Vagina (tissue), 2 donors: ENCODE results near the gene KRTAP10-12. TPM values are rescaled to one million over a fixed set of nuclear protein-coding genes. Genes with fewer than 3 reads are reported as not detected.
"Not testable (repeated sequence)": the region's sequence is repeated elsewhere in the genome, so short reads cannot be mapped to it uniquely, and the experiment has no call there.

ENCODE experiments used
- DNase-seq, 2 donors: peaks; one replicate each; pipeline ENCODE4 v3.0.0-alpha.2; 2017; ENCODE audit errors: extremely low spot score in 2 of 2
- H3K27ac ChIP-seq: fragments of 200-600 bp; sonication (generic); one replicate; pipeline ENCODE4 v1.5.1; 2019
- H3K27me3 ChIP-seq: fragments of 200-600 bp; sonication (generic); one replicate; pipeline ENCODE4 v1.5.1; 2019
- H3K36me3 ChIP-seq, 2 donors: fragments of 200-600 bp; sonication (generic); one replicate each; pipeline ENCODE4 v1.5.1; 2017 to 2019
- H3K4me1 ChIP-seq: fragments of 200-600 bp; sonication (generic); one replicate; pipeline ENCODE4 v1.5.1; 2019
- H3K4me3 ChIP-seq, 2 donors: fragments of 200-600 bp; sonication (generic); 1 replicate in 1 of 2; 2 replicates in 1 of 2; pipeline ENCODE4 v1.5.1; 2016 to 2019
- H3K9me3 ChIP-seq: fragments of 200-600 bp; sonication (generic); one replicate; pipeline ENCODE4 v1.5.1; 2019
- POLR2A ChIP-seq, 2 donors: fragments of 450-650 bp; IDR thresholded peaks; one replicate each; pipeline ENCODE4 v1.6.1; 2017; ENCODE audit warnings: antibody characterized with exemption in 2 of 2, mild to moderate bottlenecking in 2 of 2, moderate library complexity in 2 of 2
- POLR2AphosphoS5 ChIP-seq, 2 donors: sonication (generic); formaldehyde crosslinking; IDR thresholded peaks; one replicate each; pipeline ENCODE4 v1.9.0; 2017; ENCODE audit warnings: antibody characterized with exemption in 2 of 2, mild to moderate bottlenecking in 2 of 2, low read depth in 1 of 2; ENCODE audit not compliant: insufficient read depth in 1 of 2
- intact Hi-C: fragments of 100-400 bp; cut with DNase I; formaldehyde crosslinking; loops from one replicate; pipeline ENCODE4 v1.15.1; 2023
- total RNA-seq: library from RNA; depleted of rRNA; stranded (reverse); fragments of >200 nt; gene quantifications from one replicate; pipeline ENCODE4 v1.2.3, GENCODE V29; 2016
- TF ChIP-seq, protein P1 (sequence below), 3 experiments: fragments of 450-650 bp in 2 of 3; fragments of 200-600 bp in 1 of 3; sonication (generic) in 1 of 3; IDR thresholded peaks; one replicate each; pipeline ENCODE4 v1.5.1; 2017 to 2019; ENCODE audit warnings: antibody characterized with exemption in 3 of 3, mild to moderate bottlenecking in 2 of 3, moderate library complexity in 2 of 3

The KRTAP10-12 gene
- total RNA-seq, 1 donor from 2014 or later, result not detected

DNA sequence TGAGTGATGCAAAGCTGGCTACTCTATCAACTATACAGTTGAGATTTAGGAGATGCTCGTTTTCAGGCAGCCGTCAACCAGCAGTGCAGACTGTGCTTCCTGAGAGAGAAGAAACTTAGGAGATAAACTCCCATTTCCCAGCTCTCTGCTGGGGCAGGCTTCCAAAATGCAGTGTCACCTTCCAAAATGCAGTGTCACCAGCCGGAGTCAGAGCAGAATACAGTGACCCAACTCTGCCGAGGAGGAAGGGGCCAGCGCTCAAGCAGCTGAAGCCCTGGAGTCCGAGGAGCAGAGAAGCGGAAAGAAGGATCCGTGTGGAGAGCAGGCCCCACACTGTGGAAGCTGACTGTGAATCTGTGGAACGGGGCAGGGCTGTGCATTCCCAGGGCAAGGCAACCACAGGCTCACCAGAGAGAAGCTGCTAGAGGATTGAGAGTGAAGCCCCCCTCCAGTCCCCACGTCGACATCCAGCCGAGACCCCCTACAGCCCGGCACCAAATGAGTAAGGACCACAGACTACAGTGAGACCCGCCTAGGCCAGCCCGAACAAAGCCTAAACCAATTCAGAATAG lies 14.3 kb upstream of the KRTAP10-12 start:
- DNase-seq, result peak; percentile 49 to 64
- no peak overlapping the region for H3K4me3 ChIP-seq
- no peaks in the 10 kb centered on the region for H3K4me1 ChIP-seq
- no peaks in the 10 kb centered on the region for H3K9me3 ChIP-seq
- H3K27me3 ChIP-seq, result no peaks in the 10 kb centered on the region
- intact Hi-C loops, result no loop called here
- no peak overlapping the region for H3K27ac ChIP-seq
- H3K36me3 ChIP-seq, result no peaks in the 10 kb centered on the region
- TF ChIP-seq, protein P1, sequence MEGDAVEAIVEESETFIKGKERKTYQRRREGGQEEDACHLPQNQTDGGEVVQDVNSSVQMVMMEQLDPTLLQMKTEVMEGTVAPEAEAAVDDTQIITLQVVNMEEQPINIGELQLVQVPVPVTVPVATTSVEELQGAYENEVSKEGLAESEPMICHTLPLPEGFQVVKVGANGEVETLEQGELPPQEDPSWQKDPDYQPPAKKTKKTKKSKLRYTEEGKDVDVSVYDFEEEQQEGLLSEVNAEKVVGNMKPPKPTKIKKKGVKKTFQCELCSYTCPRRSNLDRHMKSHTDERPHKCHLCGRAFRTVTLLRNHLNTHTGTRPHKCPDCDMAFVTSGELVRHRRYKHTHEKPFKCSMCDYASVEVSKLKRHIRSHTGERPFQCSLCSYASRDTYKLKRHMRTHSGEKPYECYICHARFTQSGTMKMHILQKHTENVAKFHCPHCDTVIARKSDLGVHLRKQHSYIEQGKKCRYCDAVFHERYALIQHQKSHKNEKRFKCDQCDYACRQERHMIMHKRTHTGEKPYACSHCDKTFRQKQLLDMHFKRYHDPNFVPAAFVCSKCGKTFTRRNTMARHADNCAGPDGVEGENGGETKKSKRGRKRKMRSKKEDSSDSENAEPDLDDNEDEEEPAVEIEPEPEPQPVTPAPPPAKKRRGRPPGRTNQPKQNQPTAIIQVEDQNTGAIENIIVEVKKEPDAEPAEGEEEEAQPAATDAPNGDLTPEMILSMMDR (IDR thresholded peaks at IDR 0.05), result no peak
- TF ChIP-seq POLR2AphosphoS5 (IDR thresholded peaks at IDR 0.05; ENCODE audit: insufficient read depth in 1 of 2, low read depth in 1 of 2), result no peak
- no peak for TF ChIP-seq POLR2A (IDR thresholded peaks at IDR 0.05)

DNA sequence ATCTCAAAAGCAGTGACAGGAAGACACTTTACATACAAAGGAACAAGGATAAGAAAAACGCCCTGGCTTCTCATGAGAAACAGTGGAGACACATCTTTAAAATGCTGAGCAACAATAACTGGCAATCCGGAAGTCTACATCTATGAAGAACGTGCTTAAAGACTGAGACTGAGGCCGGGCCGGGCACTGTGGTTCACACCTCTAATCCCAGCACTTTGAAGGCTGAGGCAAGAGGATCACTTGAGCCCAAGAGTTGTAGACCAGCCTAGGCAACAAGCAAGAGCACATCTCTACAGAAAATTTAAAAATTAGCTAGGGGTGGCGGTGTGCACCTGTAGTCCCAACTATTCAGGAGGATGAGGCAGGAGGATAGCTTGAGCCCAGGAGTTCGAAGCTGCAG lies 12.9 kb upstream of the KRTAP10-12 start:
- intact Hi-C loops, result no loop called here
- Histone ChIP-seq H3K27me3 (no peaks in the 10 kb centered on the region), H3K4me1 (no peaks in the 10 kb centered on the region), H3K9me3 (no peaks in the 10 kb centered on the region), H3K27ac (no peak overlapping the region), H3K36me3 (no peaks in the 10 kb centered on the region), H3K4me3 (no peak overlapping the region)
- TF ChIP-seq POLR2A (IDR thresholded peaks at IDR 0.05) (no peak), POLR2AphosphoS5 (IDR thresholded peaks at IDR 0.05; ENCODE audit: insufficient read depth in 1 of 2, low read depth in 1 of 2) (no peak)
- TF ChIP-seq, protein P1 (IDR thresholded peaks at IDR 0.05), result no peak
- DNase-seq, result peak in 1 of 2 donors; percentile 69

DNA sequence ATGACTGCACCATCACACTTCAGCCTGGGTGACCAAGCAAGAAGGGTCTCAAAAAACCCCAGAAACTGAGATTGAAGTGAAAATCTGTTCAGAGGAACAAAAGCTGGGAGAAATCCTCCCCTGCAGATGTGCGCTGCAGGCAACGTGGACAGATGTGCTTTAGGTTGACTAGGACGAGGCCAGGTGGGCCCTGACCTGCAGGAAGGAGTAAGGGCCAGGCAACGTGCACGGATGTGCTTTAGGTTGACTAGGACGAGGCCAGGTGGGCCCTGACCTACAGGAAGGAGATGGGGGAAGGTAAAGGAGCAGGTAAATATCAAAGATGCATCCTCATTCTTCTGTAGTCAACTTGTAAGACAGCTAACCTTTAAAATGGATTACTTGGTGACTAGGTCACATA lies 12.5 kb upstream of the KRTAP10-12 start:
- Histone ChIP-seq H3K36me3 (no peaks in the 10 kb centered on the region), H3K27ac (no peak overlapping the region), H3K27me3 (no peaks in the 10 kb centered on the region), H3K4me1 (no peaks in the 10 kb centered on the region), H3K9me3 (no peaks in the 10 kb centered on the region), H3K4me3 (no peak overlapping the region)
- TF ChIP-seq POLR2A (IDR thresholded peaks at IDR 0.05), result no peak
- no peak for TF ChIP-seq POLR2AphosphoS5 (IDR thresholded peaks at IDR 0.05; ENCODE audit: insufficient read depth in 1 of 2, low read depth in 1 of 2)
- TF ChIP-seq, protein P1 (IDR thresholded peaks at IDR 0.05), result no peak
- DNase-seq, result no peak
- intact Hi-C loops, result no loop called here

- DNase-seq, result peak; percentile 76 to 77
- intact Hi-C loops, H3K9me3 ChIP-seq, H3K36me3 ChIP-seq, H3K27ac ChIP-seq, H3K27me3 ChIP-seq, H3K4me1 ChIP-seq, H3K4me3 ChIP-seq: not testable (repeated sequence)
Observed at GRCh38 chr21:44685050-44685449, 11.9 kb upstream of the KRTAP10-12 start.

DNA sequence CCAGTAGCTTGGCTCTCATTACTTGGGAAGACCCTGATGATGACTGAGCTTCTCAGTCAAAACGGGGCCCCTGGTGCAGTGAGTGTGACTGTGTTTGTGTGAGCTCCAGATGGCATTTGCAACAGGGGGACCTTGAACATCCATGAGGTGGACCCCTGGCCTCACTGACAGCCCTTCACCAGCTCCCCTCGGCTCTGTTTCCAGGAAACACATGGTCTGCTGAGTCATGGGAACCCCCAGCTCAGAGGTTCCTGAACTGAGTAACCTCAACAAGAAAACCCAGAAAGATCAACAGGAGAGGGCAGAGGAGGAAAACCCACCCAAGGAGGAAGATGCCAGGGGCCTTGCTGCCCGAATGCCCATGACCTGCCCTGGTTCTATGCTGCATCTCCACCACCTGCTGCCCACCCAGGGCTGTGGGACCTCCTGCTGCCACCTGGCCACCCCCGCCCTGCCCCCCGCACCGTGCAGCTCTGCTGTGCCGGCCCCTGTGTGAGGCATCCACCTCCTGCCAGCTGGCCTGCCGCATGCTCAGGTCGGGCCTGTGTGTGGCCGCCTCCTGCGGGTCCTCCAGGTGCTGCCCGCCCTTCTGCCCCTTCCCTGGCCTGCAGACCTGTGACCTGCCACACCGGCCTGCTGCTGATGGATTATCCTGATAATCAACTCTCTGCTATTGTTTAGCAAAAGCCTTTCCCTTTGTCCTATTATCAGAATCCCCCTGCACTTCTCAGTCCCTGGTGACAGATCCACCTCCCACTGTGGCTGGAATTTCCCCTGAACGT lies 10.8 kb upstream of the KRTAP10-12 start:
- Histone ChIP-seq H3K36me3 (no peaks in the 10 kb centered on the region), H3K4me3 (no peak overlapping the region), H3K4me1 (no peaks in the 10 kb centered on the region), H3K27ac (no peak overlapping the region), H3K27me3 (no peaks in the 10 kb centered on the region), H3K9me3 (no peaks in the 10 kb centered on the region)
- no peak for TF ChIP-seq POLR2A (IDR thresholded peaks at IDR 0.05)
- TF ChIP-seq POLR2AphosphoS5 (IDR thresholded peaks at IDR 0.05; ENCODE audit: insufficient read depth in 1 of 2, low read depth in 1 of 2), result no peak
- TF ChIP-seq, protein P1 (IDR thresholded peaks at IDR 0.05), result no peak
- intact Hi-C loops, result no loop called here
- peak; percentile 69 to 82 for DNase-seq
